Peyer's patch (tissue), 4 donors: ENCODE measurements around the gene CLCF1. TPM values are rescaled to one million over a fixed set of nuclear protein-coding genes. Genes with fewer than 3 reads are reported as not detected.

ENCODE experiments used
- DNase-seq, 3 donors: peaks; one replicate each; pipeline ENCODE4 v3.0.0-alpha.2; 2017 to 2019
- H3K27ac ChIP-seq, 4 donors: fragments of 200-600 bp; sonication (generic); one replicate each; pipeline ENCODE4 v1.5.1; 2016 to 2019
- H3K27me3 ChIP-seq, 2 donors: fragments of 200-600 bp; sonication (generic); one replicate each; pipeline ENCODE4 v1.5.1; 2019
- H3K36me3 ChIP-seq, 3 donors: fragments of 200-600 bp; sonication (generic); one replicate each; pipeline ENCODE4 v1.5.1; 2016 to 2019
- H3K4me1 ChIP-seq, 4 donors: fragments of 200-600 bp; sonication (generic); one replicate each; pipeline ENCODE4 v1.5.1; 2016 to 2019
- H3K4me3 ChIP-seq, 4 donors: fragments of 200-600 bp; sonication (generic); 1 replicate in 3 of 4; 2 replicates in 1 of 4; pipeline ENCODE4 v1.5.1; 2016 to 2019; ENCODE audit warnings: mild to moderate bottlenecking in 1 of 4
- H3K9me3 ChIP-seq, 4 donors: fragments of 200-600 bp; sonication (generic); one replicate each; pipeline ENCODE4 v1.5.1; 2016 to 2019; ENCODE audit warnings: mild to moderate bottlenecking in 1 of 4
- POLR2A ChIP-seq, 2 donors: fragments of 450-650 bp; IDR thresholded peaks; one replicate each; pipeline ENCODE4 v1.5.1; 2017; ENCODE audit warnings: antibody characterized with exemption in 2 of 2, mild to moderate bottlenecking in 2 of 2, moderate library complexity in 2 of 2
- total RNA-seq, 4 donors: library from RNA; depleted of rRNA; stranded (reverse); fragments of >200 nt; gene quantifications; one replicate each; pipeline ENCODE4 v1.1.0, GENCODE V29; 2016
- TF ChIP-seq, protein P1 (sequence below), 6 experiments: fragments of 450-650 bp in 4 of 6; fragments of 200-600 bp in 2 of 6; sonication (generic) in 1 of 6; IDR thresholded peaks; one replicate each; pipeline ENCODE4 v1.5.1; 2017 to 2019; ENCODE audit warnings: antibody characterized with exemption in 6 of 6, mild to moderate bottlenecking in 3 of 6, moderate library complexity in 1 of 6

Gene CLCF1
- total RNA-seq, 4 donors from 2014 or later, result 1.2 to 14.9 (median 7.5) TPM

DNA sequence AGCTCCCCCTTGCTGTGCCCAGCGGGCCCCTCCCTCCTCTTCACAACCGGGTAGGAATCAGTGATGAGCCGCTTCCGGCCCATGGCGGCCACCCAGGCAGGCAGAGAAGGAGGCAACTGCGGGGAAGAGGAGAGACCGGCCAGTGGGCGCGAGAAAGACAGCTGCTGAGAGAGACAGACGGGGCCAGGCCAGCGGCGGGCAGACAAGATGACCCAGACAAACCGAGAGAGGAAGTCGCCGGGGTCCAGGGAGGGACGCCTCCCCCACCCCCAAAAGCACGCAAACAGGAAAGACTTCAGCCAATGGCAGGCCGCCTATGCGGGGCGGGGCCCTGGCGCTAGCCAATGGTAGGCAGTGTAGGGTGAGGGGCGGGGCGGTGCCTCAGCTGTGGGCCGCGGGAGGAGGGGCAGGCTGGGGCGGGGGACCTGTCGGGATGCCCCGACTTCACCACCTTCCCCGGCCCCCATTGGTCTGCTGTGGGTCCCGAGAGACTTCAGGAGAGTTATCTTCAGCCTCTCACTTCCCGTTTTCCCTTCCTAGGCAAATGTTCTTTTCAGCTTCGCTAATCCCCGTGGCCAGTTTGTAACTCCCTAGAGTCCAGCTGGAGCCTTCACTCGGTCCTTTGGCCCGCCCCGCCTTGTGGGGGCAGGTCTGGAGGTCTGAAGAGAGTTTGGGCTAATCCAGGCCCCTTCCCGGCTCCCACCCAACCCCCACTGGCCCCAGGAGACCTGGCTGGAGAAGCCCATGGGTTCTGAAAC is 19.9 kb downstream of the CLCF1 start, which contains the start of gene POLD4:
TSS of gene POLD4 (minus strand) at position 230 of the 758 bp plus-strand sequence. CDS start at position 83, 147 bp downstream.
- Histone ChIP-seq H3K27me3 (no peaks in the 10 kb centered on the region), H3K9me3 (no peaks in the 10 kb centered on the region), H3K4me3 (peak within 1 kb of the TSS; percentile 64 to 79 (median 76)), H3K4me1 (peaks cover 9 to 65% (median 56%) of the 10 kb centered on the region in 4 donors), H3K36me3 (no peaks in the 10 kb centered on the region), H3K27ac (peak within 1 kb of the TSS; percentile 98 to 100 (median 99))
- peak; percentile 99 to 100 (median 99) for DNase-seq
- TF ChIP-seq, protein P1, sequence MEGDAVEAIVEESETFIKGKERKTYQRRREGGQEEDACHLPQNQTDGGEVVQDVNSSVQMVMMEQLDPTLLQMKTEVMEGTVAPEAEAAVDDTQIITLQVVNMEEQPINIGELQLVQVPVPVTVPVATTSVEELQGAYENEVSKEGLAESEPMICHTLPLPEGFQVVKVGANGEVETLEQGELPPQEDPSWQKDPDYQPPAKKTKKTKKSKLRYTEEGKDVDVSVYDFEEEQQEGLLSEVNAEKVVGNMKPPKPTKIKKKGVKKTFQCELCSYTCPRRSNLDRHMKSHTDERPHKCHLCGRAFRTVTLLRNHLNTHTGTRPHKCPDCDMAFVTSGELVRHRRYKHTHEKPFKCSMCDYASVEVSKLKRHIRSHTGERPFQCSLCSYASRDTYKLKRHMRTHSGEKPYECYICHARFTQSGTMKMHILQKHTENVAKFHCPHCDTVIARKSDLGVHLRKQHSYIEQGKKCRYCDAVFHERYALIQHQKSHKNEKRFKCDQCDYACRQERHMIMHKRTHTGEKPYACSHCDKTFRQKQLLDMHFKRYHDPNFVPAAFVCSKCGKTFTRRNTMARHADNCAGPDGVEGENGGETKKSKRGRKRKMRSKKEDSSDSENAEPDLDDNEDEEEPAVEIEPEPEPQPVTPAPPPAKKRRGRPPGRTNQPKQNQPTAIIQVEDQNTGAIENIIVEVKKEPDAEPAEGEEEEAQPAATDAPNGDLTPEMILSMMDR (IDR thresholded peaks at IDR 0.05), result peak in 1 of 6 experiments; percentile 16
- peak; percentile 88 to 94 for TF ChIP-seq POLR2A (IDR thresholded peaks at IDR 0.05)

DNA sequence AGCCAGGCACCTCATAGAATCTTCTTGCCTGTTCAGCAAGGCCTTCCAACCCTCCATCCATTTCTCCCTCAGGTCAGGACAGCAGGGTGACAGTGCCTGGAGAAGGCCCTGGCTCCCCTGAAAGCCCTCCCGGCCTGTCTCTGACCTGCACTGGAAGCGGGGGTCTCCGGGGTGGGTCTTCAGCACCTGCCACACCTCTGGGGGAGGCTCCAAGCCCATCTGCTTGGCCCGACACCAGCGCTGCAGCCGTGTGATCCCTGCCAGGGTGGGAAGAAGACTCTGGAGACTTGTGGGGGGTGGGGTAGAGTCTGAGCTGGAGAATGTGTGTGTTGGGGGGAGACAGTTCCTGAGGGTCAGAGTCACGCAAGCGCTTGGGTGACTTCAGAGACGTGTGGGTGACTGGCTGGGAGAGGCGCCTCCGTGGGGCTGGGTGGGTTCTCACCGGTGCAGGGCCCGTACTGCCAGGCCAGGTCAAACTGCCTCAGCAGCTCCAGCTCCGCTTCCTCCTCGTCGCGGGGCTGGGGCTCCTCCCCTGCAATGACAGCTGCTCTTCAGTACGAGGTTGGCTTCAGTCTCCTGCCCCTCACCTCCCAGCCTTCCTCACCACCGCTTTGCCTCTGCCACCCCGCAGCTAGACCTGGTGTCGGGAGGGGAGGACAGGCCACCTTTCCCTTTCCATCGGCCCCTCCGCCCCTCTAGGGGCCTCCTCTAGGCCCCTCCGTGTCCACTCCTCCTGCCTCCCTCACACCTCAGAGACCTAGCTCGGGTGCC is 20.7 kb downstream of the CLCF1 start:
- H3K36me3 ChIP-seq, result no peaks in the 10 kb centered on the region
- H3K4me1 ChIP-seq, result peaks cover 9 to 65% (median 56%) of the 10 kb centered on the region in 4 donors
- no peaks in the 10 kb centered on the region for H3K9me3 ChIP-seq
- H3K4me3 ChIP-seq, result peak overlapping the region; percentile 64 to 79 (median 76)
- TF ChIP-seq, protein P1 (IDR thresholded peaks at IDR 0.05), result no peak
- peak overlapping the region; percentile 98 to 100 (median 99) for H3K27ac ChIP-seq
- H3K27me3 ChIP-seq, result no peaks in the 10 kb centered on the region
- DNase-seq, result peak; percentile 69 to 86 (median 80)

DNA sequence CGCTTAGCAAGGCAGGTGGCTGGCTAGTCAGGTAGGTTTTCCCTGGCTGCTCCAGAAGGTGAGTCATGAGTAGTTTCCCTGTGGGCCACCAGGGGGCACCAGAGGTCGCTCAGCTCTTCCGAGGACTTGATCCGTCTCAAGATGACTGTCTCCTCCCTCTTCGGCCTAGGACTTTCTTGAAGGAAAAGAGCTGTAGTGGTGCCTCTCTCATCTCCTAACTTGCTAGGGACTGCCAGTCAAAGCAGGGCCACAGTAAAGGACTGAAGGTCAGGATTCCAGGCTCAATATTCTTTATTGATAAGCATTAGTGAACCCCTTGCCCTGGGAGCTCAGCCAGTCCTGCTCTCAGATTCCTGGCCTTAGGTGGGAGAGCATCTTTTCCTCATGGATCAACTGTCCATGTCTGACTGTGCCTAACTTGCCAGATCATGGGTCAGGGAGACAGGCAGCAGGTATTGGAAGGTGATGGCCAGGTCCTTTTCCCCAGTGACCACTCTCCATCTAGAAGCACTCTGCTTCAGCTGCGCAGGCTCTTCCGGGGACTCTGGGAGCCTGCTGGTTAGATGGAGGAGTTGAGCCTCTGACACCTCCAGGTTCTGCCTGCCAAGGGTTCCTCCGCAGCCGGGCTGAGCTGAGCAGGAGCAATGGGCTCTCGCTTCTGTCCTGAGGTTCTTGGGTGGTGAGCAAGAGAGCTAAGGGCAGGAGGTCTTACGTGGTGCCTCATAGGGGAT is 22.0 kb downstream of the CLCF1 start:
- peaks cover 9 to 63% (median 49%) of the 10 kb centered on the region in 4 donors for H3K4me1 ChIP-seq
- no peaks in the 10 kb centered on the region for H3K9me3 ChIP-seq
- TF ChIP-seq, protein P1 (IDR thresholded peaks at IDR 0.05), result peak; percentile 75 to 95 (median 92)
- peak in 1 of 2 donors; percentile 4 for TF ChIP-seq POLR2A (IDR thresholded peaks at IDR 0.05)
- H3K4me3 ChIP-seq, result peak overlapping the region in 3 of 4 donors; percentile 64 to 79 (median 72)
- no peaks in the 10 kb centered on the region for H3K36me3 ChIP-seq
- H3K27ac ChIP-seq, result peak overlapping the region; percentile 98 to 100 (median 99)
- no peaks in the 10 kb centered on the region for H3K27me3 ChIP-seq
- DNase-seq, result peak in 2 of 3 donors; percentile 77 to 83

DNA sequence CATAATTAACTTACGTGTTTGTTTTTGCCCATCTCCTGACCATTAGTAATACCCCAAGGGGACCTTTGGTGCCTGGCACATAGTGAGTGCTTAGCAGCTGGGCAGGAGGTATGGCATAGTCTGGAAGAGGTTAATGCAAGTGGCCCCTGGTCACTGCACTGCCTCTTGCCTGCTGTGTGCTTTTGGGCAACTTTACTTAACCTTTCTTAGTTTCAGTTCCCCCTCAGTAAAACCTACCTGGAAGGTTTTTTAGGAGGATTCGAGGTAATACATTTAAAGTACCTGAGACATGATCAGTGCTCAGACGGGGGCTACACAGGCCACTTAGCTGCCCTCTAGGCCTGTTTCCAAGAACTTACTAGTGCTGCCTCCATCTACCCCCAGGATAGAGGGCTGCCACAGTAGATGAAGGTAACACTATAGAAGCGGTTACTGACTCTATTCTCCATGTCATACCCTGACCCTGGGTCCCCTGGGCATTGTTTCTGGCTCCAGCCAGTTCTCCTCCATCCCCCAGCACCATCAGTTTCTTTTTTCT is 23.4 kb downstream of the CLCF1 start:
- peak in 1 of 3 donors; percentile 41 for DNase-seq
- H3K4me3 ChIP-seq, result no peak overlapping the region
- H3K4me1 ChIP-seq, result peaks cover 5 to 59% (median 37%) of the 10 kb centered on the region in 4 donors
- no peaks in the 10 kb centered on the region for H3K36me3 ChIP-seq
- no peaks in the 10 kb centered on the region for H3K9me3 ChIP-seq
- H3K27me3 ChIP-seq, result no peaks in the 10 kb centered on the region
- TF ChIP-seq POLR2A (IDR thresholded peaks at IDR 0.05), result no peak
- TF ChIP-seq, protein P1 (IDR thresholded peaks at IDR 0.05), result no peak
- H3K27ac ChIP-seq, result peak overlapping the region in 1 of 4 donors; percentile 40

DNA sequence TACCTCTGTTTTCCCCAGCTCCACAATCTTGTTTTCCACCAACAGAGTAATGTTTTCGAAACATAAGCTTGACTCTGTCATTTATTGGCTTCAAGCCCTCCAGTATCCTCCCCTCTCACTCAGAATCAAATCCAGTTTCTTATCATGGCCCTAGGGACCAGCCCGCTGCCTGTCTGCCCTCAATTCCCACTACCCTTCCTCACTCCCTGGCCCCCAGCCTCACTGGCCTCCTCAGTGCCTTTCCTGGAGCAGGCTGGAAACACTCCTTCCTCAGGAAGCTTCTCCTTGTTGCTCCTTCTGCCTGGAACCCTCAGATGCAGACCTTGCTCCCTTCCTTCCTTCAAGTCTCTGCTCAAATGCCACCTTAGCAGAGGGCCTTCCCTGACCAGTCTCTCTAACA is 23.9 kb downstream of the CLCF1 start:
- peaks cover 3 to 56% (median 32%) of the 10 kb centered on the region in 4 donors for H3K4me1 ChIP-seq

More for the DNA sequence above, 23.9 kb downstream of the CLCF1 start:
- H3K36me3 ChIP-seq, result no peaks in the 10 kb centered on the region
- no peak for DNase-seq
- H3K27me3 ChIP-seq, result no peaks in the 10 kb centered on the region
- H3K9me3 ChIP-seq, result no peaks in the 10 kb centered on the region
- H3K27ac ChIP-seq, result peak overlapping the region in 2 of 4 donors; percentile 40 to 44
- TF ChIP-seq POLR2A (IDR thresholded peaks at IDR 0.05), result no peak
- TF ChIP-seq, protein P1 (IDR thresholded peaks at IDR 0.05), result no peak
- H3K4me3 ChIP-seq, result no peak overlapping the region
